BLaER1 treated with 17β-estradiol and CSF1 and Interleukin-3, amounts not matched to agents 10 nM and 100 nM (cell line): ENCODE results near the gene LRP3.

ENCODE experiments used
- H3K27ac ChIP-seq, 11 experiments: shearing (Covaris generic); formaldehyde crosslinking; 2 replicates each; pipeline ENCODE4 v1.8.1; 2022
- H3K27me3 ChIP-seq, 11 experiments: shearing (Covaris generic); formaldehyde crosslinking; 2 replicates each; pipeline ENCODE4 v1.8.1; 2022
- H3K36me3 ChIP-seq, 11 experiments: shearing (Covaris generic); formaldehyde crosslinking; 2 replicates each; pipeline ENCODE4 v1.8.1; 2022
- H3K4me1 ChIP-seq, 10 experiments: shearing (Covaris generic); formaldehyde crosslinking; 2 replicates each; pipeline ENCODE4 v1.8.1; 2022
- H3K4me2 ChIP-seq, 11 experiments: shearing (Covaris generic); formaldehyde crosslinking; 2 replicates each; pipeline ENCODE4 v1.8.1; 2022
- H3K4me3 ChIP-seq, 10 experiments: shearing (Covaris generic); formaldehyde crosslinking; 2 replicates each; pipeline ENCODE4 v1.8.1; 2022
- H3K9ac ChIP-seq, 11 experiments: shearing (Covaris generic); formaldehyde crosslinking; 2 replicates each; pipeline ENCODE4 v1.8.1; 2022
- H3K9me3 ChIP-seq, 11 experiments: shearing (Covaris generic); formaldehyde crosslinking; replicated peaks in 1 of 11; 2 replicates each; pipeline ENCODE4 v1.8.1; 2022
- H4K20me1 ChIP-seq, 11 experiments: shearing (Covaris generic); formaldehyde crosslinking; 2 replicates each; pipeline ENCODE4 v1.8.1; 2022
- Cebpa-rat ChIP-seq, 11 experiments: shearing (Covaris generic); IDR thresholded peaks; 2 replicates each; pipeline ENCODE4 v1.8.1; 2022

LRP3 gene

DNA sequence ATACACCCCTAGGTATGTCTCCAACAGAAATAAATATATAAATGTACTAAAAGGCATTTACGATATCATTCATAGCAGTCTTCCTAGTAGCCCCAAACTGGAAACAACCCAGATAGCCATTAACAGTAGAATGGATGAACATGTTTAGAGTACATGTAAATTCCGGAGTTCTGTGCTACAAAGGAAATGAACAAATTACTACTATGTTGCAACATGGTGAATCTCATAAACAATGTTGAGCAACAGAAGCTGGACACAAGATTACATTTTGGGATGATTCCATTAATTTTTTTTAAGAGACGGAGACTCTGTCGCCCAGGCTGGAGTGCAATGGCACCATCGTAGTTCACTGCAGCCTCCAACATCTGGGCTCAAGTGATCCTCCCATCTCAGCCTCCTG is 37.4 kb downstream of the LRP3 start:
- Histone ChIP-seq H3K4me2 (no peak overlapping the region), H3K9ac (no peak overlapping the region), H3K36me3 (no peaks in the 10 kb centered on the region), H3K9me3 (peaks cover 27 to 32% (median 30%) of the 10 kb centered on the region in 11 experiments), H3K27ac (no peak overlapping the region), H3K27me3 (no peaks in the 10 kb centered on the region; a peak in 1 of 22 replicates), H3K4me3 (no peak overlapping the region), H4K20me1 (no peaks in the 10 kb centered on the region), H3K4me1 (peaks cover 0 to 3% (median 0%) of the 10 kb centered on the region in 10 experiments; a peak in 1 of 20 replicates)
- TF ChIP-seq Cebpa-rat (IDR thresholded peaks at IDR 0.05), result no peak

DNA sequence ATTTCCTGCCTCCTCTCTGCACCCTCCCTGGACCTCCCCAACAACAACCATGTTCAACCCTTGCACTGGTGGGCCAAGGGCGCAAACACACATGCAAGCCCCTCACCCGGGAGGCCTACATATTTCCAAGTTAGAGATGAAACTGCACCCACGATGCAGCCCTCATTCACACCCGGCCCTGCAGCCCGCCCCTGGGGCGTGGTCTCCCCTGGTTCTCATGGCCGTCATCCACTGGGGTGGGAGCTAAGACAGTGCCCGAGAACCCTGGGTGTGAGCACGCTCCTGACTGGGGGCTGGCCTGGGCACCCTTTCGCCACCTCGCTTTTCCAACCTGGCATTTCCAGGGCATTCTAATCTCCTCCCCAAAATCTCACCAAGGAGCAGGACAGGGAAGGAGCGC is 38.5 kb downstream of the LRP3 start:
- Histone ChIP-seq H3K27ac (no peak overlapping the region), H3K9me3 (peaks cover 17 to 22% (median 20%) of the 10 kb centered on the region in 11 experiments), H3K4me3 (no peak overlapping the region), H3K4me1 (peaks cover 0 to 3% (median 0%) of the 10 kb centered on the region in 10 experiments; a peak in 1 of 20 replicates), H3K36me3 (no peaks in the 10 kb centered on the region), H3K27me3 (no peaks in the 10 kb centered on the region), H3K9ac (no peak overlapping the region), H3K4me2 (no peak overlapping the region), H4K20me1 (no peaks in the 10 kb centered on the region)
- TF ChIP-seq Cebpa-rat (IDR thresholded peaks at IDR 0.05), result no peak

GRCh38 chr19:33233056-33233873 is 39.1 kb downstream of the LRP3 start:
- Histone ChIP-seq H3K36me3 (no peaks in the 10 kb centered on the region), H4K20me1 (no peaks in the 10 kb centered on the region), H3K27ac (no peak overlapping the region), H3K9me3 (peaks cover 11 to 16% (median 14%) of the 10 kb centered on the region in 11 experiments; a peak in 21 of 22 replicates), H3K9ac (no peak overlapping the region), H3K4me1 (peaks cover 0 to 3% (median 0%) of the 10 kb centered on the region in 10 experiments; a peak in 1 of 20 replicates), H3K4me3 (no peak overlapping the region), H3K27me3 (no peaks in the 10 kb centered on the region), H3K4me2 (no peak overlapping the region)
- TF ChIP-seq Cebpa-rat (IDR thresholded peaks at IDR 0.05), result no peak

- TF ChIP-seq Cebpa-rat (IDR thresholded peaks at IDR 0.05), result no peak
- no peak overlapping the region for H3K27ac ChIP-seq
- no peaks in the 10 kb centered on the region for H3K27me3 ChIP-seq
- no peak overlapping the region for H3K4me3 ChIP-seq
- no peak overlapping the region for H3K9ac ChIP-seq
- no peaks in the 10 kb centered on the region for H4K20me1 ChIP-seq
- peaks cover 0 to 3% (median 0%) of the 10 kb centered on the region in 10 experiments; a peak in 1 of 20 replicates for H3K4me1 ChIP-seq
- H3K4me2 ChIP-seq, result no peak overlapping the region
- H3K36me3 ChIP-seq, result no peaks in the 10 kb centered on the region
- peaks cover 4 to 8% (median 6%) of the 10 kb centered on the region in 11 experiments; a peak in 19 of 22 replicates for H3K9me3 ChIP-seq
Observed at GRCh38 chr19:33234092-33234491, 40.0 kb downstream of the LRP3 start.

DNA sequence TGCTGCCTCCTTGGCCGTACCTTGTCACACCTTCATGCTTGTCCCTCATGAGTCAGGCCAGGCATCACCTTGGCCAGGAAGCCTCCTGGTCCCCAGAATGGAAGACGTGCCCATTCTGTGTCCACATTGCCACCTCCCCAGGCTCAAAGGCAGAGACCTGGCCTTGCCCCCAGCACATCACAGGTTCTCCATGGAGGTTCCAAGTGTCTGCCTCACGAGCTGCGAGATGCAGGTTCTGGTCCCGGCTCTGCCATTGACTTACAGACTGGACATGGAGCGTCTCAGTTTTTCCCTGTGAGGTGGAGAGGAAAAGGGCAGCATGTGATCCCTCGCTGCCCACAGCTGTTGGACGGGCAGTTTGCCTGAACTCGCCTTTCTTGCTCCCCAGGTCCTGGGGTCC is 40.6 kb downstream of the LRP3 start:
- H3K27ac ChIP-seq, result no peak overlapping the region
- H3K27me3 ChIP-seq, result no peaks in the 10 kb centered on the region
- H4K20me1 ChIP-seq, result no peaks in the 10 kb centered on the region
- TF ChIP-seq Cebpa-rat (IDR thresholded peaks at IDR 0.05), result no peak
- peaks cover 0 to 2% (median 0%) of the 10 kb centered on the region in 11 experiments; a peak in 2 of 22 replicates for H3K9me3 ChIP-seq
- peaks cover 0 to 5% (median 0%) of the 10 kb centered on the region in 10 experiments; a peak in 1 of 20 replicates for H3K4me1 ChIP-seq
- H3K4me2 ChIP-seq, result no peak overlapping the region
- no peak overlapping the region for H3K9ac ChIP-seq
- H3K4me3 ChIP-seq, result no peak overlapping the region
- H3K36me3 ChIP-seq, result no peaks in the 10 kb centered on the region

DNA sequence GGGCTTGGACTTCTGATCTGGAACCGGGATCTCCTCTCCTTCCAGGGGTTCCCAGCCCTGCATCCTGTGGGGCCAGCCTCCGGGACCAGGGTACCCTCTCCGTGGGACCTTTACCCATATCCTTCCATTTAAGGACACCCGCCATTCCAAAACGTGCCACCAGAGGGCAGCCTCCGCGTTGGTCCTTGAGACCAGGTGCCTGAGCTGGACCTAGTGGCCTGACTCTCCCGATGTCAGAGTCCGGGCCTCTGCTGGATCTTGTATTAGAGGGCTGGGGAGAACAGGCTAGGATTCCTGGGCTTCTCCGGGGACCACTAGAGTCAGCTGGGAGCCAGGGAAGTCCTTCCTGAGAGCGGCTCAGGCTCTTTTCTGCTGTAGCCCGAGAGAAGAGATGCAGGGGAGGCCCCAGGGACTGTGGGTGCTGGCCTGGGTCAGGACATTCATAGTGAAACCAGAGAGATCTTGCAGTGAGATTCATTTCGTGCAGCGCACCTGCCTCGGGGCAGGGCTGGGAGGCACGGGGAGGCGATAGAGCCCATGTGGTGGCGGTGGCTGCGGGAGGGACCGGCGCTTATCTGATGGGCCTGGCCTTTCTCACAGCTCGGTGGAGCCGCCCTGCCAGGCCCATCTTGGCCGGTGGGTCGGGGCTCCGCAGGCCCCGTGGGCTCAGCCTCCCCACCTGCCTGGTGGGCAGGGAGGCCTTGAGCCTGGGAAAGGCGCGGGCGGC is 41.3 kb downstream of the LRP3 start:
- H3K4me2 ChIP-seq, result no peak overlapping the region
- TF ChIP-seq Cebpa-rat (IDR thresholded peaks at IDR 0.05), result no peak

DNA sequence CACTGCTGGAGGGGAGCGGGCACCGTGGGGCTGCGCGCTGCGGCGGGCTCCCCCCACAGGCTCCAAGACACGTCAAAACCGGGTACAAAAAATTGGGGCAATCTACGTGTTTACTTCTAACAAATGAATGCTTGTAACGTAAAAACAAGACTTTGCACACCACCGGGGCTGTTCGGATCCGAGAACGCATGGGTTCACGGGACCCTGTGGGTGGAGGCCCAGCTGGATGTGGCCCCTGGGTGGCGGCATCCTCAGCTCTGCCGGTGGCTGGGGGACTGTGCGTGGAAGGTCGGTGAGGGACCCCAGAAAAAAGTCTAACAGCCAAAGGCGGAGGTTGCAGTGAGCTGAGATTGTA is 41.8 kb downstream of the LRP3 start:
- Histone ChIP-seq H3K4me1 (peaks cover 0 to 5% (median 0%) of the 10 kb centered on the region in 10 experiments; a peak in 1 of 20 replicates), H3K27me3 (no peaks in the 10 kb centered on the region), H3K9ac (no peak overlapping the region), H3K4me3 (no peak overlapping the region), H3K27ac (no peak overlapping the region), H3K4me2 (no peak overlapping the region), H3K36me3 (no peaks in the 10 kb centered on the region), H4K20me1 (peaks cover 0 to 5% (median 0%) of the 10 kb centered on the region in 11 experiments; a peak in 1 of 22 replicates), H3K9me3 (no peaks in the 10 kb centered on the region)
- TF ChIP-seq Cebpa-rat (IDR thresholded peaks at IDR 0.05), result no peak

More for the DNA sequence above, 41.3 kb downstream of the LRP3 start:
- no peak overlapping the region for H3K4me3 ChIP-seq
- no peaks in the 10 kb centered on the region for H3K36me3 ChIP-seq
- H3K9me3 ChIP-seq, result no peaks in the 10 kb centered on the region
- H4K20me1 ChIP-seq, result peaks cover 0 to 1% (median 0%) of the 10 kb centered on the region in 11 experiments; a peak in 1 of 22 replicates
- peaks cover 0 to 5% (median 0%) of the 10 kb centered on the region in 10 experiments; a peak in 1 of 20 replicates for H3K4me1 ChIP-seq
- H3K27ac ChIP-seq, result no peak overlapping the region
- no peak overlapping the region for H3K9ac ChIP-seq
- no peaks in the 10 kb centered on the region for H3K27me3 ChIP-seq

GRCh38 chr19:33236696-33237390 is 42.7 kb downstream of the LRP3 start:
- no peaks in the 10 kb centered on the region for H3K36me3 ChIP-seq
- H3K9me3 ChIP-seq, result no peaks in the 10 kb centered on the region
- no peak overlapping the region for H3K4me3 ChIP-seq
- H3K9ac ChIP-seq, result peak overlapping the region in 1 of 11 experiments; percentile 23; a peak in 1 of 22 replicates
- H4K20me1 ChIP-seq, result peaks cover 0 to 5% (median 0%) of the 10 kb centered on the region in 11 experiments; a peak in 1 of 22 replicates
- H3K4me2 ChIP-seq, result no peak overlapping the region
- no peak for TF ChIP-seq Cebpa-rat (IDR thresholded peaks at IDR 0.05)
- H3K27ac ChIP-seq, result no peak overlapping the region
- H3K27me3 ChIP-seq, result no peaks in the 10 kb centered on the region
- H3K4me1 ChIP-seq, result peaks cover 0 to 5% (median 0%) of the 10 kb centered on the region in 10 experiments; a peak in 1 of 20 replicates
